Measurements from ENCODE around the gene MAN1B1.
A peak's percentile ranks its signal among the peaks of the same experiment; 100 is the strongest.

MAN1B1 gene

DNA sequence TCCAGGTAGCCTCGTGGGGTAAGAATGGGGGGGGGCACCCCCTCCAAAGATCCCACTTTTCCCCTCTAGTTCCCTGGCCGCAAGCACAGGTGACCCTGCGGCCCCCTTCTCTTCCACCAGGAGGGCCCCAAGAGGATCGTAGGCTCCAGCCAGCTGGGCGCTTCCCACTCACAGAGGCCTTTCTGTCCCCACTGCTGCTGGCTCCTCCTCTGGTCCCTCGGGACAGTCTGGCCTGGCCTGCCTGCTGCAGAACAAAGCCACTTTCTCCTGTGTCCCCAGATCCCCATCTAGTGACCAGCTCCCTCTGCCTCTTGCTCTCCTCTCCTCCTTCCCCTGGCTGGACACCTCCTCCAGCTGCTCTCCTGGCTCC is 15.9 kb upstream of the MAN1B1 start:
- no peaks in the 10 kb centered on the region for H3K27me3 Mint-ChIP-seq
- H3K27ac Mint-ChIP-seq, result no peak overlapping the region
- no peaks in the 10 kb centered on the region for H3K36me3 Mint-ChIP-seq
- no peaks in the 10 kb centered on the region for H3K9me3 Mint-ChIP-seq (ENCODE audit: low read depth)
- peaks cover 9% of the 10 kb centered on the region for H3K4me1 Mint-ChIP-seq (ENCODE audit: low read depth)
- peak overlapping the region; percentile 78 for H3K4me3 Mint-ChIP-seq

DNA sequence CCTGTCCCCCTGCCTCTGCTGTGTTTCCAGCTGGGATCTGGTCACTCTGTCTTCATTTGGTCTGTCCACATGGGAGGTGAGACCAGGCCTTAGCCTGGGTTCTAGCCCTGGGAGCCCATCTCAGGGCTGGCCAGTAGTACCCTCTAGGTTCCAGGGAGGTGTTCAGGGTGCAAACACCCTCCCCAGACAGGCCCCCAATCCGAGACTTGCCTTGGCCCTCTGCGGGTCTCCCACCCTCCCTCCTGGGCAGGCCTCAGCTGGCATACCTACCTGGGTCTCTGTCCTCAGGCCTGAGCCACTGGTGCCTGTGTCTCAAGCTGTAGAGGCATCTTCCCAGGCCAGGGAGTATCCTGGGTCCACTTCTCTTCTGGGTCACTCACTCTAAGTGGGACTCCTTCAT is 15.5 kb upstream of the MAN1B1 start:
- Mint-ChIP-seq H3K27ac (no peak overlapping the region), H3K27me3 (no peaks in the 10 kb centered on the region), H3K36me3 (no peaks in the 10 kb centered on the region), H3K4me1 (ENCODE audit: low read depth) (peaks cover 9% of the 10 kb centered on the region), H3K4me3 (peak overlapping the region; percentile 78), H3K9me3 (ENCODE audit: low read depth) (no peaks in the 10 kb centered on the region)

DNA sequence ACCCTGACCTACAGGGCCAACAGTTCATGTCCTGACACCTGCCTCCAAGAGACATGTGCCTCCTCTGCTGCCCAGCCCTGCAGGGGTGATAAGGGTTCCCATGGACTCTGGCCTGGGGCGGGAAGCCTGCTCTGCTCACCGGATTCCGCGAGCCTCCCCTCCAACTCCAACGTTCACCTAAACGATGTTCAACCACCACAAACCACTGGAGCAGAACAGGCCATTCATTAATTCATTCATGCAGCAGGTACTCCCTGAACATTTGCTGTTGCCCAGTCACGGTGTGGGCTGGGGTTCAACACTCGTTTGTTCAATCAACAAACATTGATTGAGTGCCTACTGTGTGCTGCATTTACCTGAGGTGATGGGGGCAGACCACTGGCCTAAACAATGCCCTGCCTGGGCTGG is 12.8 kb upstream of the MAN1B1 start:
- H3K4me1 Mint-ChIP-seq (ENCODE audit: low read depth), result peaks cover 6% of the 10 kb centered on the region
- H3K4me3 Mint-ChIP-seq, result no peak overlapping the region
- no peaks in the 10 kb centered on the region for H3K27me3 Mint-ChIP-seq
- no peaks in the 10 kb centered on the region for H3K36me3 Mint-ChIP-seq
- no peak overlapping the region for H3K27ac Mint-ChIP-seq
- H3K9me3 Mint-ChIP-seq (ENCODE audit: low read depth), result no peaks in the 10 kb centered on the region

DNA sequence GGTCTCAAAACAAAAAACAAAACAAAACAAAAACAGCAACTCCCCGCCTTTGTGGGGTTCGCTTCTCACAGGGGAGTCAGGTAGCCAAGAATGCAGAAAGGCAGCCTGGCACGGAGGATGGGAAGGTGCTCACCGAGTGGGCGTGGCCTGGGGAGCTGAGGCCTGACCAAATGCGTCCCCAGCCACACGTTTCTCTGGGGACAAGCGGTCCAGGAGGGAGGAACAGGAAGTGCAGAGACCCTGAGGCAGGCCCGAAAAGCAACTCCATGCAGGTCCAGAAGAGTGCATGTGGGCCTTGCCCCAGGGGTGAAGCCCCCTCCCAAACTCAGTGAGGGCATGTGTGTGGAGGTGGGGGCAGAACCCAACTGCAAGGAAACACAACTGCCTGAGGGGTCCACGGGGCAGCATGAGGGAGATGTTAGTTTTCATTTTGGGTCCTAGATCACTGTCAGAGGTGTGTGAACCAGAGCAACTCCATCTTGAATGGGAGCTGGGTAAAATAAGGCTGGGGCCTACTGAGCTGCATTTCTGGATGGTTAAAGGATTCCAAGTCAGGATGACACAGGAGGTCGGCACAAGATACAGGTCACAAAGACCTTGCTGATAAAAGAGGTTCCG is 12.0 kb upstream of the MAN1B1 start:
- Mint-ChIP-seq H3K4me1 (ENCODE audit: low read depth) (peaks cover 7% of the 10 kb centered on the region), H3K27ac (no peak overlapping the region), H3K9me3 (ENCODE audit: low read depth) (no peaks in the 10 kb centered on the region), H3K36me3 (no peaks in the 10 kb centered on the region), H3K27me3 (no peaks in the 10 kb centered on the region), H3K4me3 (no peak overlapping the region)

DNA sequence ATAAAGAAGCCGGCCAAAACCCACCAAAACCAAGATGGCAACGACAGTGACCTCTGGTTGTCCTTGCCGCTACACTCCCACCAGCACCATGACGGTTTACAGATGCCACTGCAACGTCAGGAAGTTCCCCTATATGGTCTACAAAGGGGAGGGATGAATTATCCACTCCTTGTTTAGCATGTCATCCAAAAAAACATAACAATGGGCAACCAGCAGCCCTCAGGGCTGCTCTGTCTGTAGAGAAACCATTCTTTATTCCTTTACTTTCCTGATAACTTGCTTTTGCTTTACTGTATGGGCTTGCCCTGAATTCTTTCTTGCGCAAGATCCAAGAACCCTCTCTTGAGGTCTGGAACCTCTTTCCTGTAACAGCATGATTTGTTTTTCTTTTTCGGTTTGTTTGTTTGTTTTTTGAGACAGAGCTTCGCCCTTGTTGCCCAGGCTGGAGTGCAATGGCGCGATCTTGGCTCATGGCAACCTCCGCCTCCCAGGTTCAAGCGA is 11.5 kb upstream of the MAN1B1 start:
- H3K9me3 Mint-ChIP-seq (ENCODE audit: low read depth), result no peaks in the 10 kb centered on the region
- H3K4me3 Mint-ChIP-seq, result no peak overlapping the region
- no peaks in the 10 kb centered on the region for H3K36me3 Mint-ChIP-seq
- peaks cover 9% of the 10 kb centered on the region for H3K4me1 Mint-ChIP-seq (ENCODE audit: low read depth)
- H3K27ac Mint-ChIP-seq, result no peak overlapping the region
- no peaks in the 10 kb centered on the region for H3K27me3 Mint-ChIP-seq

DNA sequence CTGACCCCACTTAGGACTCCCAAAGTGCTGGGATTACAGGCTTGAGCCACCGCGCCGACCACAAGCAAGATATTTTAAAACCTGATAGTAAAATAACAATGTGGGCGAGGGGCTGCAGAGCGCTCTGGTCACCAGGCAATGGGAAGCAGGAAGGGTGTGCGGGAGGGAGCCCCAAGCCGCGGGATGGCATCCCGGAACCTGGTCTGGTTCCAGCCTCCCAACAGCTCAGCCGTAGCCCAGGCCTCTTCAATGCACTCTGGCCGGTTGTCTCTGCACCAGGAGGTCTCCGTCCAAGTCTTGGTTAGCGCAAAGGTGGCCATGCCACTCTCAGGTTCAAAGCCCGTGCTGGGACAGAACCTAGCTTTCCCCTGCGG is 10.2 kb upstream of the MAN1B1 start:
- H3K27ac Mint-ChIP-seq, result no peak overlapping the region
- H3K36me3 Mint-ChIP-seq, result no peaks in the 10 kb centered on the region
- H3K27me3 Mint-ChIP-seq, result no peaks in the 10 kb centered on the region
- no peaks in the 10 kb centered on the region for H3K9me3 Mint-ChIP-seq (ENCODE audit: low read depth)
- H3K4me1 Mint-ChIP-seq (ENCODE audit: low read depth), result peaks cover 5% of the 10 kb centered on the region
- H3K4me3 Mint-ChIP-seq, result peak overlapping the region; percentile 74

DNA sequence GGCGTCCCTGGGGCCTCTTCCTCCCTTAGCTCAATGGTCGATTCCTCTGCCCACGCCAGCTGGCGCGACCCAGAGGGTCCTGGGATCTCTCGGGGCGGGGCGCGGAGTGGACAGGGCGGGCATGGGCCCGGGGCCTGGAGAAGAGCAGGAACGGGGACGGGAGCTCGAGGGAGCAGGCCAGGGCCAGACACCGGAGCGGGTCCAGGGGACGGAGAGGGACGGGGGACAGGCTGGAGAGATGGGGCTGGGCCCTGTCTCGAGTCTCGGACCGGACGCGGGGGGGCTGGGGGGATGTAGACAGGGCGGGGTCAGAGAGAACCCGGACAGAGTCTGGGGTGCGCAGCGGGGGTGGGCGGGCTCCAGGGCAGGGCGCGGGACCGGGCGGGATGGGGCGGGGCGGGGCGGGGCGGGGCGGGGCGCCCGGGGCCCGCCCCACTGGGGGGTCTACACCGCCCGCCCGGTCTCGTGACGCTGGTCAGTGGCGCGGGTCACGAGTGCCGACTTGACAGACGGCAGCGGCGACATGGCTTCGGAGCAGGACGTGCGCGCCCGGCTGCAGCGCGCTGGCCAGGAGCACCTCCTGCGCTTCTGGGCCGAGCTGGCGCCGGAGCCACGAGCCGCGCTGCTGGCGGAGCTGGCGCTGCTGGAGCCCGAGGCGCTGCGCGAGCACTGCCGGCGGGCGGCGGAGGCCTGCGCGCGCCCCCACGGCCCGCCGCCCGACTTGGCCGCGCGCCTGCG is 9.6 kb upstream of the MAN1B1 start, which contains the start of gene UAP1L1:
UAP1L1 (plus strand) TSS at position 508 of the 738 bp plus-strand sequence; CDS start at position 524, 16 bp downstream.
- Mint-ChIP-seq H3K4me1 (ENCODE audit: low read depth) (peaks cover 5% of the 10 kb centered on the region), H3K27me3 (no peaks in the 10 kb centered on the region), H3K9me3 (ENCODE audit: low read depth) (no peaks in the 10 kb centered on the region), H3K27ac (no peak within 1 kb of the TSS), H3K36me3 (no peaks in the 10 kb centered on the region), H3K4me3 (peak within 1 kb of the TSS; percentile 74)

DNA sequence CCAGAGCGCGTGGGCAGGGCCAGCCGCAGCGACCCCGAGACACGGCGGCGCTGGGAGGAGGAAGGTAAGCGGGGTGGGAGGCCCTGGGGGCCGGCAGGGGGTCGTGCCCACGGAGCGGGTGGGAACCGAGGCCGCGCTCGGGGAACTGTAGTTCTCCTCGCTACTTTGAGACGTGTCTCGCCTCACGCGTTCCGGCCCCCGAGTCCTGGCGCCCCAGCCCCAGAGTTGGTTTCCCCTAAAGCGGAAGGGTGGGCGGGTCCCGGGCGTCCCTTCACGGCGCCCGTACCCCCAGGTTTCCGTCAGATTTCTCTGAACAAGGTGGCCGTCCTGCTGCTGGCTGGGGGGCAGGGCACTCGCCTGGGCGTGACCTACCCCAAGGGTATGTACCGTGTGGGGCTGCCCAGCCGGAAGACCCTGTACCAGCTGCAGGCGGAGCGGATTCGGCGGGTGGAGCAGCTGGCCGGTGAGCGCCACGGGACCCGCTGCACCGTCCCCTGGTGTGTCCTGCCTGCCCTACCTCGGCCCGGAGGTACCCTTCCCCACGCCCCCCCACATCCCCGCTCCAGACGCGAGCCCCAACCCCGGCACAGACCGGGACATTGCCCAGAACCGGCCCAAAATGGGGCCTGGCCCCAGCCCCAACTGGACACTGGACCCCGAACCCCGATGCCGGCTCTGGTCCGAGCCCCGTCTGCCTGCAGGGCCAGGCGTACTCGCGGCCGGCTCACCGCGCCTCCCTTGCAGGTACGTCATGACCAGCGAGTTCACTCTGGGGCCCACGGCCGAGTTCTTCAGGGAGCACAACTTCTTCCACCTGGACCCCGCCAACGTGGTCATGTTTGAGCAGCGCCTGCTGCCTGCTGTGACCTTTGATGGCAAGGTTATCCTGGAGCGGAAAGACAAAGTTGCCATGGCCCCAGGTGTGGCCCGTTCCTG is 8.8 kb upstream of the MAN1B1 start:
- no peak overlapping the region for H3K27ac Mint-ChIP-seq
- H3K36me3 Mint-ChIP-seq, result no peaks in the 10 kb centered on the region
- peak overlapping the region; percentile 73 for H3K4me3 Mint-ChIP-seq
- no peaks in the 10 kb centered on the region for H3K9me3 Mint-ChIP-seq (ENCODE audit: low read depth)
- peaks cover 5% of the 10 kb centered on the region for H3K4me1 Mint-ChIP-seq (ENCODE audit: low read depth)
- no peaks in the 10 kb centered on the region for H3K27me3 Mint-ChIP-seq

DNA sequence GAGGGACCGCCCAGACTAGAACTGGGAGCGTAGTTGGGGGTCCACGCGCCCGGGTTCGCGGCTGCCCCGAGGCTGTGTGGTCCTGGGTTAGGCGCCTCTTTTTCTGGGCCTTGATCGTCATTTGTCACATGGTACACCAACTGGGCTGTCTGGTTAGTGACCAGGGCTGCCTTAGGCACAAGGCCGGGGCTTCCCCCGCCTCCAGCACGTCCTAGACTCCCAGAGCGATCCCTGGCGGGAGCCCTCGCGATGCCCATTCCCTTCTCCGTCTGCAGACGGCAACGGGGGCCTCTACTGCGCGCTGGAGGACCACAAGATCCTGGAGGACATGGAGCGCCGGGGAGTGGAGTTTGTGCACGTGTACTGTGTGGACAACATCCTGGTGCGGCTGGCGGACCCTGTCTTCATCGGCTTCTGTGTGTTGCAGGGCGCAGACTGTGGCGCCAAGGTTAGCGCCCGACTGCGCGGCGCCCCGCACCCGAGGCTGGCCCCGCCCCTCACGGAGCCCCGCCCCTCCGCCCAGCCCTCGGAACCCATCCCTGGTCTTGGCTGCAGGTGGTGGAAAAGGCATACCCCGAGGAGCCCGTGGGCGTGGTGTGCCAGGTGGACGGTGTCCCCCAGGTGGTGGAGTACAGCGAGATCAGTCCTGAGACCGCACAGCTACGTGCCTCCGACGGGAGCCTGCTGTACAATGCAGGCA is 7.9 kb upstream of the MAN1B1 start:
- peak overlapping the region; percentile 63 for H3K4me3 Mint-ChIP-seq
- no peak overlapping the region for H3K27ac Mint-ChIP-seq
- peaks cover 7% of the 10 kb centered on the region for H3K4me1 Mint-ChIP-seq (ENCODE audit: low read depth)
- no peaks in the 10 kb centered on the region for H3K9me3 Mint-ChIP-seq (ENCODE audit: low read depth)
- no peaks in the 10 kb centered on the region for H3K36me3 Mint-ChIP-seq
- no peaks in the 10 kb centered on the region for H3K27me3 Mint-ChIP-seq

DNA sequence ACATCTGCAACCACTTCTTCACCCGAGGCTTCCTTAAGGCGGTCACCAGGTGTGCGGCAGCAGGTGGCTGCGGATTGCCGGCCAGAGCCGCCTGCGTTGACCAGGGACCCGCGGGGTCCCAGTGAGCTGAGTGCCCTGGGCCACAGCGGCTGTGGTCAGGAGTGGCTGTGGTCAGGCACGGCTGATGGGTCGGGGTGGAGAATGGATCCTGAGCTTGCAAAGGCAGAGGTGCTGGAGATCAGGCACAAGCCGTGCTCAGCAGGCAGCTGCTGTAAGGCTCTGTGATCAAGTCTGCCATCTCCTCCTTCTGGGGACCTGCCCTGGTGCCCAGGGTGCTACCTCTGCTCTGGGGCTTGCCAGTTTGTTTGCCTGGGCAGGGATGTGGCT is 7.4 kb upstream of the MAN1B1 start:
- peaks cover 7% of the 10 kb centered on the region for H3K4me1 Mint-ChIP-seq (ENCODE audit: low read depth)
- peak overlapping the region; percentile 30 for H3K4me3 Mint-ChIP-seq
- no peaks in the 10 kb centered on the region for H3K27me3 Mint-ChIP-seq
- H3K27ac Mint-ChIP-seq, result no peak overlapping the region
- no peaks in the 10 kb centered on the region for H3K36me3 Mint-ChIP-seq
- no peaks in the 10 kb centered on the region for H3K9me3 Mint-ChIP-seq (ENCODE audit: low read depth)

DNA sequence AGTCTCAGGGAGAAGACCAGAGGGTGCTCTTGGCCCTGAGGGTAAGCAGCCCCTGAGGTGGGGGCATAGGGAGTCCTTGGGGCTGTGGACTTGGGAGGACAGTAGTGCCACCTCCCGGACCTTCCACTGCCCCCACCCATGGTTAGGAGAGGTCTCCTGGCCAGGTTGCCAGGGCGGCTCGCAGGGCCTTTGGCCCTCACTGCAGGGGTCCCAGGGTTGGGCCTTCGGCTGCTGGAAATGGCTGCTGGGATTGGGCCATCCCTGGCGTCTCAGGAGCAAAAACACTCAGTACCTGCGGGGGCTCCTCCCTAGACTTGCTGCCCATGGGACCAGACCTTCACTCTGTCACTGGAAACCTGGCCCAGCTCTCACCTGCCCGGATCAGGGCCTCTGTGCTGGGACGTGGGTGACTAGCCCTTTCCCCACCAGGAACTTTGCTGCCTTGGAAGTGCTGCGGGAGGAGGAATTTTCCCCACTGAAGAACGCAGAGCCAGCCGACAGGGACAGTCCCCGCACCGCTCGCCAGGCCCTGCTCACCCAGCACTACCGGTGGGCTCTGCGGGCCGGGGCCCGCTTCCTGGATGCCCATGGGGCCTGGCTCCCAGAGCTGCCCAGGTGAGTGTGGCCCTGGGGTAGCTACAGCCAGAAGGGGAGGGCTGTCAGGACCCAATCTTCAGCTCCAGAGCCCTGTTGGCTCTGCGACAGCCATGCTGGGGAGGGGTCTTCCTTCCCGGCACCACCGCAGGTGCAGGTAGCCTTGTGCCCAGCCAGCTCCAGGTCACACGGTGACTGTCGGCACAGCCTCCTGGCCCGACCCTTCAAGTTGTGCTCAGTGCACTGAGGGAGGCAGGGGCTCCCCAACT is 6.3 kb upstream of the MAN1B1 start:
- no peaks in the 10 kb centered on the region for H3K36me3 Mint-ChIP-seq
- H3K4me1 Mint-ChIP-seq (ENCODE audit: low read depth), result peaks cover 16% of the 10 kb centered on the region
- H3K4me3 Mint-ChIP-seq, result no peak overlapping the region
- H3K27me3 Mint-ChIP-seq, result no peaks in the 10 kb centered on the region
- H3K9me3 Mint-ChIP-seq (ENCODE audit: low read depth), result no peaks in the 10 kb centered on the region
- no peak overlapping the region for H3K27ac Mint-ChIP-seq

DNA sequence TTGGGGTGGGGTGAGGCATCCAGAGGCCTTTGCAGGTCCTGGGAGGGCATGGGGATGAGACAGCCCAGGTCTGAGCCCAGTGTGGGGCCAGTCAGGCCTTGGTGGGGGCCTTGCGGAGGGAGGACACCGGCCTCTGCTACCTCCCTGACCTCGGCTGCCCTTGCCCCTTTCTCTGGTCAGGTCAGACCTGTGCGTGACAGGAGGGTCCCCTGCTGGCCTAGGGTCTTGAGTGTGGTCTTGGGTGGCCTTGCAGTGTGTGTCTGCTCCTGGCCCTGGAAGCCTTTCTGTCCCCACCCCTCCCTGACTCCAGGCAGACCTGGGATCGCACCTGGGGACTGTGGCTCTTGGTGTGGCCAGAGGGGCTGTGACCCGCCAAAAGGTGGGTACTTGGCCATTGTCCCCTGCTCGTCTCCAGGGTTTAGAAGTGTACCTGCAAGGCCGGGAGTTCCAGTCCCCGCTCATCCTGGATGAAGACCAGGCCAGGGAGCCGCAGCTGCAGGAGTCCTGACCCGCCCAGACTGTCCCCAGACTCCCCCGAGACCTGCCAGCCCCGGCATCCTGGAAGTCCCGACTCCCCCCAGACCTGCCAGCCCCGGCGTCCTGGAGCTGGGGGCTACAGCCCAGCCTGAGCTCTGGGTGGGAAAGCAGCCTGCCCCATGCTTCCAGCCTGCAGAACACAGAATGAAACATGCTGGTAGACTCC is 4.4 kb upstream of the MAN1B1 start:
- H3K27me3 Mint-ChIP-seq, result no peaks in the 10 kb centered on the region
- no peaks in the 10 kb centered on the region for H3K9me3 Mint-ChIP-seq (ENCODE audit: low read depth)
- H3K4me3 Mint-ChIP-seq, result no peak overlapping the region
- no peak overlapping the region for H3K27ac Mint-ChIP-seq
- peaks cover 20% of the 10 kb centered on the region for H3K4me1 Mint-ChIP-seq (ENCODE audit: low read depth)
- no peaks in the 10 kb centered on the region for H3K36me3 Mint-ChIP-seq

DNA sequence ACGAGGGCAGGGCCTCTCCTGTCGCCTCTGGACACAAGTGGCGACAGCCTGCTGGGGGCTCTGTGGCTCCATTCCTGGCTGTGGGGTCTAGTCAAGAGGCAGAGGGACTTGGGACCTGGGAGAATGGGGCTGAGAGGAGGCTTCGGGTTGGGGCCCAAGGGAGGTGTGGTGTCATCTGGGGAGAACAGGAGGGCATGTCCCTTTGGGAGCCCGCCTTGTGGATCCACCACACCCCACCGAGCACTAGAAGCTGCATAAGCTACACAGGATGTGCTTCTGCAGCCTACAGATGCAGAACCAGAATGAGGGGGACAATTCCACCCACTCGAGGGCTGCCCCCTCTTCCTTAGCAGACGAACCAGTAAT is 3.9 kb upstream of the MAN1B1 start:
- Mint-ChIP-seq H3K4me1 (ENCODE audit: low read depth) (peaks cover 25% of the 10 kb centered on the region), H3K27me3 (no peaks in the 10 kb centered on the region), H3K36me3 (no peaks in the 10 kb centered on the region), H3K4me3 (no peak overlapping the region), H3K27ac (no peak overlapping the region), H3K9me3 (ENCODE audit: low read depth) (no peaks in the 10 kb centered on the region)

Measured in activated naive CD8-positive, alpha-beta T cell (primary cell).